Endodermal cell (in vitro differentiated cells): Measurements from ENCODE around the gene DYDC1. TPM values are rescaled to one million over a fixed set of nuclear protein-coding genes. Genes with fewer than 3 reads are reported as not detected.

Experiments
- DNase-seq: peaks from one replicate; pipeline ENCODE4 v3.0.0-alpha.2; 2017
- H3K27ac ChIP-seq: 2 replicates; pipeline ENCODE4 v1.5.1; 2013; ENCODE audit warnings: mild to moderate bottlenecking, low read depth, low read length, moderate library complexity
- H3K27me3 ChIP-seq: 2 replicates; pipeline ENCODE4 v1.6.1; 2013; ENCODE audit warnings: mild to moderate bottlenecking, low read length, moderate library complexity; ENCODE audit not compliant: insufficient read depth, control insufficient read depth, poor library complexity, severe bottlenecking
- H3K36me3 ChIP-seq: 2 replicates; pipeline ENCODE4 v1.7.0; 2013; ENCODE audit warnings: mild to moderate bottlenecking, low read length, moderate library complexity; ENCODE audit not compliant: control insufficient read depth, insufficient read depth
- H3K4me1 ChIP-seq: one replicate; pipeline ENCODE4 v1.7.0; 2013; ENCODE audit warnings: low read length; ENCODE audit not compliant: control insufficient read depth, insufficient read depth
- H3K4me3 ChIP-seq: 2 replicates; pipeline ENCODE4 v1.5.1; 2013; ENCODE audit warnings: mild to moderate bottlenecking, low read length, moderate library complexity
- H3K9ac ChIP-seq: 2 replicates; pipeline ENCODE4 v1.6.1; 2013; ENCODE audit warnings: mild to moderate bottlenecking, low read length, moderate library complexity; ENCODE audit not compliant: poor library complexity, severe bottlenecking; ENCODE audit errors: extremely low read depth
- H3K9me3 ChIP-seq: 2 replicates; pipeline ENCODE4 v1.6.1; 2013; ENCODE audit warnings: mild to moderate bottlenecking, low read length, moderate library complexity; ENCODE audit not compliant: control insufficient read depth
- H3K27ac Mint-ChIP-seq: 2 replicates; pipeline ENCODE4 v1.8.0; 2020; ENCODE audit warnings: mixed read lengths
- H3K27me3 Mint-ChIP-seq: 2 replicates; pipeline ENCODE4 v1.8.0; 2021; ENCODE audit warnings: mild to moderate bottlenecking, mixed read lengths; ENCODE audit not compliant: insufficient read depth
- H3K36me3 Mint-ChIP-seq: 2 replicates; pipeline ENCODE4 v1.8.0; 2020; ENCODE audit warnings: low read depth, mixed read lengths
- H3K4me1 Mint-ChIP-seq: 2 replicates; pipeline ENCODE4 v1.8.0; 2020; ENCODE audit warnings: mixed read lengths
- H3K4me3 Mint-ChIP-seq: 2 replicates; pipeline ENCODE4 v1.8.0; 2020; ENCODE audit warnings: mild to moderate bottlenecking, moderate library complexity, mixed read lengths
- H3K9me3 Mint-ChIP-seq: 2 replicates; pipeline ENCODE4 v1.8.0; 2020; ENCODE audit warnings: mild to moderate bottlenecking, mixed read lengths
- CTCF ChIP-seq: fragments of 200-600 bp; sonication (generic); conservative IDR thresholded peaks from 2 replicates; pipeline ENCODE4 v1.5.0; 2021; ENCODE audit warnings: antibody characterized with exemption, mild to moderate bottlenecking
- WGBS, 2 experiments: methylation state at CpG; one replicate each; pipeline versions ENCODE4 v1.1.5 to v1.1.7; 2013; ENCODE audit warnings: missing lambda C conversion rate in 2 of 2, mixed read lengths in 1 of 2; ENCODE audit not compliant: insufficient coverage in 1 of 2, insufficient read length in 1 of 2; 5-methylcytosine and 5-hydroxymethylcytosine counted together
- total RNA-seq, 2 donors: library from RNA; stranded (reverse); fragmentation: NEBNext Ultra II Directional in 1 of 2; extraction: Animal tissue kit (Norgen Biotek cat#: 25700) in 1 of 2; gene quantifications; 2 replicates in 1 of 2; 3 replicates in 1 of 2; pipeline ENCODE4 v1.2.1, GENCODE V29; 2021

DYDC1 gene
- total RNA-seq, 2 donors from 2014 or later, result 0.55 to 1.3 TPM

GRCh38 chr10:80289451-80290287 lies 66.9 kb downstream of the DYDC1 start, which contains the start of gene MAT1A:
MAT1A (minus strand) TSS chr10:80289658; CDS start chr10:80289423, 235 bp downstream.
- no peaks in the 10 kb centered on the region for H3K36me3 Mint-ChIP-seq
- no peaks in the 10 kb centered on the region for H3K9me3 Mint-ChIP-seq

GRCh38 chr10:80288849-80289248 lies 67.7 kb downstream of the DYDC1 start:
- Histone ChIP-seq H3K36me3 (no peaks in the 10 kb centered on the region), H3K27me3 (no peaks in the 10 kb centered on the region), H3K9ac (no peak overlapping the region), H3K9me3 (no peaks in the 10 kb centered on the region), H3K27ac (no peak overlapping the region), H3K4me3 (no peak overlapping the region), H3K4me1 (no peaks in the 10 kb centered on the region)
- H3K27ac Mint-ChIP-seq, result no peak overlapping the region
- H3K4me1 Mint-ChIP-seq, result peaks cover 20% of the 10 kb centered on the region
- no peaks in the 10 kb centered on the region for H3K9me3 Mint-ChIP-seq
- WGBS, 2 experiments, result 95 to 100% methylated on average over 5 of the region's 5 CpGs
- H3K4me3 Mint-ChIP-seq, result no peak overlapping the region
- no peak for TF ChIP-seq CTCF
- H3K36me3 Mint-ChIP-seq, result no peaks in the 10 kb centered on the region
- peak; percentile 21 for DNase-seq
- H3K27me3 Mint-ChIP-seq, result peaks cover 13% of the 10 kb centered on the region

More at GRCh38 chr10:80289451-80290287, 66.9 kb downstream of the DYDC1 start, which contains the start of gene MAT1A:
- H3K36me3 ChIP-seq, result no peaks in the 10 kb centered on the region
- WGBS, 2 experiments, result 62 to 73% methylated on average over 5 to 9 of the region's 9 CpGs
- no peak within 1 kb of the TSS for H3K27ac ChIP-seq
- H3K4me3 ChIP-seq, result no peak within 1 kb of the TSS
- H3K27me3 ChIP-seq, result no peaks in the 10 kb centered on the region
- H3K4me3 Mint-ChIP-seq, result no peak within 1 kb of the TSS
- H3K27me3 Mint-ChIP-seq, result peaks cover 13% of the 10 kb centered on the region
- no peak for TF ChIP-seq CTCF
- no peak within 1 kb of the TSS for H3K27ac Mint-ChIP-seq
- peaks cover 20% of the 10 kb centered on the region for H3K4me1 Mint-ChIP-seq
- no peaks in the 10 kb centered on the region for H3K4me1 ChIP-seq
- peak; percentile 66 for DNase-seq
- no peak within 1 kb of the TSS for H3K9ac ChIP-seq
- H3K9me3 ChIP-seq, result no peaks in the 10 kb centered on the region

Other genes starting within 250 kb of the DYDC1 start
- 10 to 100 TPM in 1 of 2 donors, 1 to 10 TPM in 1; 8.4 to 14.9 TPM for gene PLAC9, start 224.0 kb downstream of the DYDC1 start, total RNA-seq
- gene ANXA11, start 151.2 kb downstream of the DYDC1 start, total RNA-seq, result 100 to 1,000 TPM; 104 to 134 TPM
- gene MAT1A, start 67.1 kb downstream of the DYDC1 start, total RNA-seq, result under 1 TPM; 0.53 to 0.58 TPM
- gene DYDC2, start within 50 bp of the DYDC1 start, total RNA-seq, result 1 to 10 TPM; 1.9 to 5.3 TPM
- 100 to 1,000 TPM; 101 to 127 TPM for gene PRXL2A, start 51.8 kb upstream of the DYDC1 start, total RNA-seq
- gene TSPAN14, start 97.6 kb upstream of the DYDC1 start, total RNA-seq, result 100 to 1,000 TPM; 121 to 123 TPM
- gene SH2D4B, start 181.1 kb upstream of the DYDC1 start, total RNA-seq, result under 1 TPM in 1 of 2 donors, not detected in 1; 0.13 TPM